ENCODE results near the gene FBRSL1.
"Not testable (repeated sequence)": the region's sequence is repeated elsewhere in the genome, so short reads cannot be mapped to it uniquely, and the experiment has no call there.

- TF ChIP-seq, protein P1, sequence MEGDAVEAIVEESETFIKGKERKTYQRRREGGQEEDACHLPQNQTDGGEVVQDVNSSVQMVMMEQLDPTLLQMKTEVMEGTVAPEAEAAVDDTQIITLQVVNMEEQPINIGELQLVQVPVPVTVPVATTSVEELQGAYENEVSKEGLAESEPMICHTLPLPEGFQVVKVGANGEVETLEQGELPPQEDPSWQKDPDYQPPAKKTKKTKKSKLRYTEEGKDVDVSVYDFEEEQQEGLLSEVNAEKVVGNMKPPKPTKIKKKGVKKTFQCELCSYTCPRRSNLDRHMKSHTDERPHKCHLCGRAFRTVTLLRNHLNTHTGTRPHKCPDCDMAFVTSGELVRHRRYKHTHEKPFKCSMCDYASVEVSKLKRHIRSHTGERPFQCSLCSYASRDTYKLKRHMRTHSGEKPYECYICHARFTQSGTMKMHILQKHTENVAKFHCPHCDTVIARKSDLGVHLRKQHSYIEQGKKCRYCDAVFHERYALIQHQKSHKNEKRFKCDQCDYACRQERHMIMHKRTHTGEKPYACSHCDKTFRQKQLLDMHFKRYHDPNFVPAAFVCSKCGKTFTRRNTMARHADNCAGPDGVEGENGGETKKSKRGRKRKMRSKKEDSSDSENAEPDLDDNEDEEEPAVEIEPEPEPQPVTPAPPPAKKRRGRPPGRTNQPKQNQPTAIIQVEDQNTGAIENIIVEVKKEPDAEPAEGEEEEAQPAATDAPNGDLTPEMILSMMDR (IDR thresholded peaks at IDR 0.05): not testable (repeated sequence)
- not testable (repeated sequence) for TF ChIP-seq POLR2A (IDR thresholded peaks at IDR 0.05)
These were observed 43.0 kb downstream of the FBRSL1 start for GRCh38 chr12:132532711-132533583.

Measured in heart left ventricle (tissue), 13 donors.